K562 (cell line): Measurements from ENCODE around the gene OCIAD2. TPM values are rescaled to one million over a fixed set of nuclear protein-coding genes. Genes with fewer than 3 reads are reported as not detected.

Experiments
- ARID1B ChIP-seq: fragments of 450-650 bp; IDR thresholded peaks from 2 replicates; pipeline ENCODE4 v1.6.1; 2016; ENCODE audit warnings: antibody characterized with exemption, mild to moderate bottlenecking, inconsistent platforms
- ARID3A ChIP-seq: IDR thresholded peaks from 2 replicates; pipeline ENCODE4 v1.6.1; 2012; ENCODE audit warnings: low read depth, low read length, improper control_type of control experiment, borderline replicate concordance
- ATF3 ChIP-seq, 2 experiments: fragments of 450-650 bp in 1 of 2; sonication (generic) in 1 of 2; formaldehyde crosslinking in 1 of 2; IDR thresholded peaks in 1 of 2; conservative IDR thresholded peaks in 1 of 2; 2 replicates each; pipeline versions ENCODE4 v1.6.1 to v1.8.1; 2016 to 2023; ENCODE audit warnings: mild to moderate bottlenecking in 2 of 2, moderate library complexity in 2 of 2, inconsistent platforms in 1 of 2, missing genetic modification reagents in 1 of 2
- C11orf30 ChIP-seq: fragments of 450-650 bp; IDR thresholded peaks from 2 replicates; pipeline ENCODE4 v1.6.1; 2016; ENCODE audit warnings: low read depth, mild to moderate bottlenecking
- CBFA2T3 ChIP-seq: fragments of 450-650 bp; IDR thresholded peaks from 2 replicates; pipeline ENCODE4 v1.6.1; 2017
- CXXC5 ChIP-seq: fragments of 250-450 bp; sonication (Bioruptor Pico); IDR thresholded peaks from 2 replicates; pipeline ENCODE4 v1.8.0; 2022; ENCODE audit warnings: inconsistent platforms, mild to moderate bottlenecking, moderate library complexity
- DACH1 ChIP-seq: fragments of 450-650 bp; IDR thresholded peaks from 2 replicates; pipeline ENCODE4 v1.6.1; 2018; ENCODE audit not compliant: partially characterized antibody
- DPF2 ChIP-seq: fragments of 450-650 bp; IDR thresholded peaks from 2 replicates; pipeline ENCODE4 v1.6.1; 2016
- EP300 ChIP-seq: IDR thresholded peaks from 2 replicates; pipeline ENCODE4 v1.6.1; 2012; ENCODE audit warnings: low read length, improper control_type of control experiment
- FOSL1 ChIP-seq: fragments of 200-800 bp; sonication (Bioruptor generic); conservative IDR thresholded peaks from 2 replicates; pipeline ENCODE4 v1.6.1; 2016; ENCODE audit warnings: missing genetic modification characterization, missing compliant biosample characterization
- JUND ChIP-seq, 2 experiments: IDR thresholded peaks; 2 replicates in 1 of 2; 3 replicates in 1 of 2; pipeline ENCODE4 v1.6.1; 2011; ENCODE audit warnings: borderline replicate concordance in 2 of 2, low read depth in 2 of 2, low read length in 2 of 2, improper control_type of control experiment in 1 of 2, missing biosample characterization in 1 of 2, missing genetic modification characterization in 1 of 2, missing genetic modification reagents in 1 of 2
- MAFF ChIP-seq: IDR thresholded peaks from 2 replicates; pipeline ENCODE4 v1.6.1; 2012; ENCODE audit warnings: low read length, improper control_type of control experiment
- MAFG ChIP-seq: fragments of 450-650 bp; conservative IDR thresholded peaks from 2 replicates; pipeline ENCODE4 v1.6.1; 2016; ENCODE audit warnings: missing genetic modification characterization, missing compliant biosample characterization
- NFE2L1 ChIP-seq: fragments of 450-650 bp; IDR thresholded peaks from 2 replicates; pipeline ENCODE4 v1.6.1; 2016; ENCODE audit warnings: missing genetic modification characterization, low read depth, mild to moderate bottlenecking, missing compliant biosample characterization, moderate library complexity, borderline replicate concordance
- PRMT5 ChIP-seq: sonication (generic); formaldehyde crosslinking; IDR thresholded peaks from 2 replicates; pipeline ENCODE4 v1.5.0; 2020; ENCODE audit warnings: missing genetic modification reagents
- RBFOX2 ChIP-seq: fragments of 200-400 bp; formaldehyde crosslinking; IDR thresholded peaks from 2 replicates; pipeline ENCODE4 v1.6.1; 2017; ENCODE audit warnings: low read depth, mild to moderate bottlenecking, low read length, moderate library complexity
- RCOR1 ChIP-seq, 2 experiments: IDR thresholded peaks; 2 replicates each; pipeline ENCODE4 v1.6.1; 2012; ENCODE audit warnings: low read depth in 2 of 2, low read length in 2 of 2, borderline replicate concordance in 1 of 2, improper control_type of control experiment in 1 of 2
- SMARCA4 ChIP-seq: fragments of 450-650 bp; IDR thresholded peaks from 2 replicates; pipeline ENCODE4 v1.6.1; 2016
- SMARCE1 ChIP-seq: fragments of 450-650 bp; IDR thresholded peaks from 2 replicates; pipeline ENCODE4 v1.7.1; 2016; ENCODE audit warnings: mild to moderate bottlenecking
- SPI1 ChIP-seq: IDR thresholded peaks from 2 replicates; pipeline ENCODE4 v1.6.1; 2011; ENCODE audit warnings: low read depth, low read length, control low read depth, borderline replicate concordance
- TAF9B ChIP-seq: fragments of 450-650 bp; IDR thresholded peaks from 2 replicates; pipeline ENCODE4 v1.6.1; 2018; ENCODE audit warnings: mild to moderate bottlenecking; ENCODE audit not compliant: partially characterized antibody
- TEAD2 ChIP-seq: fragments of 450-650 bp; IDR thresholded peaks from 2 replicates; pipeline ENCODE4 v1.6.1; 2016; ENCODE audit warnings: missing genetic modification characterization, control low read depth, missing compliant biosample characterization
- TRIM24 ChIP-seq, 2 experiments: fragments of 450-650 bp; IDR thresholded peaks; 2 replicates each; pipeline ENCODE4 v1.6.1; 2016
- ZNF316 ChIP-seq: fragments of 450-650 bp; IDR thresholded peaks from 2 replicates; pipeline ENCODE4 v1.6.1; 2016
- ZNF586 ChIP-seq: fragments of 450-650 bp; formaldehyde crosslinking; conservative IDR thresholded peaks from 2 replicates; pipeline ENCODE4 v1.4.0; 2020; ENCODE audit warnings: mild to moderate bottlenecking, moderate library complexity
- polyA plus RNA-seq, 8 experiments: library from polyadenylated mRNA; depleted of rRNA in 4 of 8; stranded (reverse) in 5 of 8; unstranded in 3 of 8; fragments of >200 nt; fragmentation: Nextera tagmentation in 2 of 8; fragmentation: Illumina TruSeq in 1 of 8; extraction: Ambion mirVana in 2 of 8; extraction: Trizol in 1 of 8; gene quantifications; 2 replicates each; pipeline versions ENCODE4 v1.2.1 to v1.2.3, GENCODE V29; 2011 to 2014; ENCODE audit warnings: inconsistent platforms in 1 of 8, missing spikeins in 1 of 8
- total RNA-seq, 7 experiments: library from RNA; depleted of rRNA in 6 of 7; stranded (reverse); fragments of >200 nt in 6 of 7; fragmentation: Illumina TruSeq in 2 of 7; extraction: Trizol in 2 of 7; gene quantifications; 2 replicates each; pipeline versions ENCODE4 v1.2.1 to v1.2.3, GENCODE V29; 2011 to 2021; ENCODE audit warnings: low replicate concordance in 1 of 7
- TF ChIP-seq, protein P1 (sequence below): fragments of 450-650 bp; IDR thresholded peaks from 2 replicates; pipeline ENCODE4 v1.6.1; 2018; ENCODE audit warnings: mild to moderate bottlenecking, low read depth; ENCODE audit not compliant: partially characterized antibody

Gene OCIAD2
- total and polyA plus RNA-seq, 9 of the 15 experiments (the other 6 are each of a cell fraction or from before 2014, with no cell fraction given): 0.11 to 0.98 TPM; not detected in 7

DNA sequence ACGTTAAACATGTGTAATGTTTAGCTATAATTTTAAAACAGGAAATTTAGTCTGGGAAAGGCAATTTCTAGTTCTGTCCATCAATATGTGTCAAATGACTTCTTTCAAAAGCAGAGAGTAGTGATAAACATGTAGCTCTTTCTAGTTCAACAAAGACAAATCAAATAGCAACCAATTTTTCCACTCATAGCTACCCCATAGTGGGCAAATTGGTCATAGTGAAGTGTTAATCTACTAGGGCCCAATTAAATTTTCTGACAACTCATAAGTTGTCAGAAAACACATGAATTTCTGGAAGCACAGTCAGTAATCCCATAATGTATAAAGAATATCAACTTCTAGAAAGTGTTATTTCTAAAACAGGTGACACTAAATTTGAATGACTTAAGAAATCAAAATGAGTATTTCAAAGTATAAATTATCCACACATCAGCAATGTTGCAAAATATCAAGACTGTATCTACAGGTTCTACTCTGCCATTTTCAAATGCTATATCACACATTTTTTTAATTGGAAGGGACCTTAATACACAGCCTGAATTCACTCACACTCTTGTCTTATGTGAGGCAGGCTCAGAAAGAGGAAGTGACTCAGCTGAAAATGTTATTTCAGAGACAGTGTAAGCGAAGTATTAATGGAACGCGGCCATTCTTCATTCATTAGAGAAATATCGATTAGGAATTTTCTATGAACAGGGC, 7.7 kb downstream of the OCIAD2 start (continued):
- peak; percentile 83 for TF ChIP-seq SMARCA4
- TF ChIP-seq RBFOX2: 0 out of 2 replicates have a peak, but pooled peaks have one; percentile 23
- no peak for TF ChIP-seq ZNF586
- peak; percentile 79 for TF ChIP-seq DPF2
- TF ChIP-seq ZNF316: peak; percentile 91
- peak; percentile 83 for TF ChIP-seq NFE2L1 (tag)
- TF ChIP-seq SMARCE1: peak; percentile 67; the same call in 1 of the 2 replicates
- TF ChIP-seq MAFG (tag): peak; percentile 95
- TF ChIP-seq ARID3A: peak; percentile 44; the same call in 1 of the 2 replicates
- TF ChIP-seq ATF3 (IDR thresholded peaks at IDR 0.05): no peak
- TF ChIP-seq ATF3 (CRISPR knock-in tag; conservative IDR thresholded peaks at IDR 0.05): no peak
- TF ChIP-seq C11orf30: peak; percentile 89
- TF ChIP-seq TRIM24 (IDR thresholded peaks at IDR 0.05): no peak
- peak; percentile 37; the same call in 1 of the 2 replicates for TF ChIP-seq FOSL1 (tag)
- TF ChIP-seq, protein P1, sequence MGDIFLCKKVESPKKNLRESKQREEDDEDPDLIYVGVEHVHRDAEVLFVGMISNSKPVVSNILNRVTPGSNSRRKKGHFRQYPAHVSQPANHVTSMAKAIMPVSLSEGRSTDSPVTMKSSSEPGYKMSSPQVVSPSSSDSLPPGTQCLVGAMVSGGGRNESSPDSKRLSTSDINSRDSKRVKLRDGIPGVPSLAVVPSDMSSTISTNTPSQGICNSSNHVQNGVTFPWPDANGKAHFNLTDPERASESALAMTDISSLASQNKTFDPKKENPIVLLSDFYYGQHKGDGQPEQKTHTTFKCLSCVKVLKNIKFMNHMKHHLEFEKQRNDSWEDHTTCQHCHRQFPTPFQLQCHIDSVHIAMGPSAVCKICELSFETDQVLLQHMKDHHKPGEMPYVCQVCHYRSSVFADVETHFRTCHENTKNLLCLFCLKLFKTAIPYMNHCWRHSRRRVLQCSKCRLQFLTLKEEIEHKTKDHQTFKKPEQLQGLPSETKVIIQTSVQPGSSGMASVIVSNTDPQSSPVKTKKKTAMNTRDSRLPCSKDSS: no peak
- TF ChIP-seq SPI1: peak; percentile 99
- TF ChIP-seq CXXC5 (CRISPR knock-in tag): 0 out of 2 replicates have a peak, but pooled peaks have one; percentile 14
- no peak for TF ChIP-seq PRMT5 (CRISPR knock-in tag)
- TF ChIP-seq JUND (IDR thresholded peaks at IDR 0.05; ENCODE audit: borderline replicate concordance, low read depth, low read length): peak; percentile 53; the same call in 1 of the 2 replicates
- TF ChIP-seq JUND (tag; IDR thresholded peaks at IDR 0.05; ENCODE audit: borderline replicate concordance, low read depth, low read length): 0 out of 3 replicates have a peak, but pooled peaks have one; percentile 7
- TF ChIP-seq TEAD2 (tag): no peak
- peak; percentile 38; the same call in 1 of the 2 replicates for TF ChIP-seq EP300
- peak; percentile 57 for TF ChIP-seq ARID1B
- TF ChIP-seq RCOR1 (IDR thresholded peaks at IDR 0.05; ENCODE audit: borderline replicate concordance in 1 of 2, low read depth in 2 of 2, low read length in 2 of 2): peak in 1 of 2 experiments; percentile 12; a peak in 1 of 4 replicates
- TF ChIP-seq DACH1: peak; percentile 73
- peak; percentile 95 for TF ChIP-seq MAFF
- peak; percentile 25 for TF ChIP-seq TAF9B
- peak; percentile 15; the same call in 1 of the 2 replicates for TF ChIP-seq CBFA2T3
